ENCODE results near the gene ATXN2. TPM values are rescaled to one million over a fixed set of nuclear protein-coding genes. Genes with fewer than 3 reads are reported as not detected.

The ATXN2 gene
- total RNA-seq (2014; rRNA removed; shearing (Covaris generic)) (21.2 and 36.1 TPM in 2 replicates), total RNA-seq (2022) (81.4 and 89.0 TPM in 2 replicates), Bru-seq, nascent RNA (percentile 82 among the genes with signal in this experiment), BruChase-seq, experiment 1, labeled RNA remaining after a 6-hour chase (percentile 87 among the genes with signal in this experiment), BruChase-seq, experiment 2, labeled RNA remaining after a 2-hour chase (percentile 83 among the genes with signal in this experiment)
- long read RNA-seq, full-length matches to known transcripts = 5 of 51 reads
- long read RNA-seq, partial matches to known transcripts = 14 of 51 reads
- long read RNA-seq, other reads (novel, unspliced or antisense) = 32 of 51 reads

DNA sequence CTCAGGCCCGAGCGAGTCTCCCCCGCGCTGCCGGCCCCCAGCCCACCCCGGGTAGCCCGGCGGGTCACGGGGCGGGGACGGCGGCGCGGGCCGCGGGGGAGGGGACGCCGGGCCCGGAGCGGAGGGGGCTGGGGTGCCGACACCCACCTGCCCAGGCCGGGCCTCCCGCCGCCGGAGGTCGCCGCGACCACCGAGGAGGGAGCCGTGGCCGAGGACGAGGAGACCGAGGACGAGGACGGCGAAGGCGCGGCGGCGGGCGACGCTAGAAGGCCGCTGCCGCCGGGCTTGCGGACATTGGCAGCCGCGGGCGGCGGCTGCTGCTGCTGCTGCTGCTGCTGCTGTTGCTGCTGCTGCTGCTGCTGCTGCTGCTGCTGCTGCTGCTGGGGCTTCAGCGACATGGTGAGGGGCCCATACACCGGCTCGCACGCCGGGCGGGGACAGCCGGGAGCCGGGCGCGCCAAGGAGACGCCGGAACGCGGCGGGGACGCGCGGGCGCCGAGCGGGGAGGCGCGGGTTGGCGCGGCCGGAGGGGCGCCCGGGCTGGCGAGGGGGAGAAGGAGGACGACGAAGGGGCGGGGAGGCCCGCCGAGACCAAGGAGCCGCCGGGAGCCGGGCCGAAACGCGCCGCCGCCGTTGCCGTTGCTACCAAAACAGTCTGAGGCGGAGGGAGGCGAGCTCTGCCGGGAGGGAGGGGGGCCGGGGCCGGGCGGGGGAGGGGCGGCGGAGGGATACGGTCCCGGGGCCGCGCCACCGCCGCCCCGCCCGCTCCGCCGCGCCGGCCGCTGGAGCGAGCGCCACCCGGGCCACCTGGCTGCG lies at the start of gene ATXN2:
Gene ATXN2, minus strand, starts transcription at position 679 of the 816 bp plus-strand sequence. Its CDS starts 281 bp downstream, at position 398.
- POLR2A ChIA-PET = no interaction called here
- no peak for TF ChIP-seq EZH2phosphoT487 (IDR thresholded peaks at IDR 0.05; ENCODE audit: borderline replicate concordance, low read depth, low read length)
- TF ChIP-seq, protein P1, sequence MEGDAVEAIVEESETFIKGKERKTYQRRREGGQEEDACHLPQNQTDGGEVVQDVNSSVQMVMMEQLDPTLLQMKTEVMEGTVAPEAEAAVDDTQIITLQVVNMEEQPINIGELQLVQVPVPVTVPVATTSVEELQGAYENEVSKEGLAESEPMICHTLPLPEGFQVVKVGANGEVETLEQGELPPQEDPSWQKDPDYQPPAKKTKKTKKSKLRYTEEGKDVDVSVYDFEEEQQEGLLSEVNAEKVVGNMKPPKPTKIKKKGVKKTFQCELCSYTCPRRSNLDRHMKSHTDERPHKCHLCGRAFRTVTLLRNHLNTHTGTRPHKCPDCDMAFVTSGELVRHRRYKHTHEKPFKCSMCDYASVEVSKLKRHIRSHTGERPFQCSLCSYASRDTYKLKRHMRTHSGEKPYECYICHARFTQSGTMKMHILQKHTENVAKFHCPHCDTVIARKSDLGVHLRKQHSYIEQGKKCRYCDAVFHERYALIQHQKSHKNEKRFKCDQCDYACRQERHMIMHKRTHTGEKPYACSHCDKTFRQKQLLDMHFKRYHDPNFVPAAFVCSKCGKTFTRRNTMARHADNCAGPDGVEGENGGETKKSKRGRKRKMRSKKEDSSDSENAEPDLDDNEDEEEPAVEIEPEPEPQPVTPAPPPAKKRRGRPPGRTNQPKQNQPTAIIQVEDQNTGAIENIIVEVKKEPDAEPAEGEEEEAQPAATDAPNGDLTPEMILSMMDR (conservative IDR thresholded peaks at IDR 0.05; ENCODE audit: low read length) = no peak
- Histone ChIP-seq H3K4me1 (ENCODE audit: insufficient read depth, low read length, poor library complexity, severe bottlenecking) (peaks cover 32% of the 10 kb centered on the region), H3K4me2 (ENCODE audit: low read length) (peak within 1 kb of the TSS; percentile 82), H3K4me3 (ENCODE audit: low read depth, low read length, poor library complexity, severe bottlenecking) (peak within 1 kb of the TSS; percentile 97), H3K9me2 (ENCODE audit: insufficient read depth, low read length) (no peaks in the 10 kb centered on the region), H4K20me1 (ENCODE audit: insufficient read depth, low read length) (peaks cover 17% of the 10 kb centered on the region), H2AFZ (ENCODE audit: low read length) (peak within 1 kb of the TSS; percentile 44; the same call in 1 of the 2 replicates), H3K9me3 (ENCODE audit: low read length) (0 out of 2 replicates have a peak, but pooled peaks cover 3% of the 10 kb centered on the region), H3K36me3 (ENCODE audit: insufficient read depth, low read length) (peaks cover 11% of the 10 kb centered on the region; the same call in 1 of the 2 replicates), H3K27ac (ENCODE audit: low read depth, low read length, poor library complexity, severe bottlenecking) (peak within 1 kb of the TSS; percentile 77), H3K79me2 (ENCODE audit: insufficient read depth, low read depth, low read length) (peaks cover 50% of the 10 kb centered on the region)
- BruUV-seq (replicated peaks) = no TSS peak
- CTCF ChIA-PET (ENCODE audit: unreplicated experiment) = no interaction called here
- intact Hi-C loops (cut with micrococcal nuclease; ENCODE audit: unreplicated experiment) = loop anchor here (2.0 to 5.0 kb wide), 2 partner anchors 192 to 414 kb away; partner anchors contain the start of genes ERP29, SH2B3 and TMEM116
- peak; percentile 85 for DNase-seq (ENCODE audit: low spot score)

DNA sequence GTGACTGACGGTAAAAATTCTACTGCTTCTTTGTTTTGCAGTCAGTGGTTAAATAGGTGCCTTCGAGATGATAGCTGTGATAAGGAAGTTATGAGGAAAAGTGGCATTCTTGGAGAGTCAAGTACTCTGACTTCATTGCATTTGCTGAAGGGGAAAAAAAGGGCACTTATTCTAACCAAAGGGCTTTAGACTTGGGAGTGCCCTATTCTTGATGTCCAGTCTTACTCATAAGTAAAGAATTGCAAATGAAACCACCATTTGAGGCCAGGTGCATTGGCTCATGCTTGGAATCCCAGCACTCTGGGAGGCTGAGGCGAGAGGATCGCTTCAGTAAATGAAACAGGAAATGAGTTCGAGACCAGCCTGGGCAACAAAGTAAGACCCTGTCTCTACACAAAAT lies 46.3 kb upstream of the ATXN2 start:
- ChIA-PET POLR2A (no interaction called here), CTCF (ENCODE audit: unreplicated experiment) (no interaction called here)
- intact Hi-C loops (cut with micrococcal nuclease; ENCODE audit: unreplicated experiment) = no loop called here
- no peak overlapping the region for H3K27ac ChIP-seq (ENCODE audit: low read depth, low read length, poor library complexity, severe bottlenecking)
- H4K20me1 ChIP-seq (ENCODE audit: insufficient read depth, low read length) = no peaks in the 10 kb centered on the region
- H3K36me3 ChIP-seq (ENCODE audit: insufficient read depth, low read length) = peaks cover 74% of the 10 kb centered on the region
- H3K9me3 ChIP-seq (ENCODE audit: low read length) = no peaks in the 10 kb centered on the region
- no peak overlapping the region for H3K4me2 ChIP-seq (ENCODE audit: low read length)
- H3K9me2 ChIP-seq (ENCODE audit: insufficient read depth, low read length) = no peaks in the 10 kb centered on the region
- no peak overlapping the region for H2AFZ ChIP-seq (ENCODE audit: low read length)
- DNase-seq (ENCODE audit: low spot score) = no peak
- H3K79me2 ChIP-seq (ENCODE audit: insufficient read depth, low read depth, low read length) = no peaks in the 10 kb centered on the region
- no peaks in the 10 kb centered on the region for H3K4me1 ChIP-seq (ENCODE audit: insufficient read depth, low read length, poor library complexity, severe bottlenecking)
- TF ChIP-seq EZH2phosphoT487 (IDR thresholded peaks at IDR 0.05; ENCODE audit: borderline replicate concordance, low read depth, low read length) = no peak
- TF ChIP-seq, protein P1 (conservative IDR thresholded peaks at IDR 0.05; ENCODE audit: low read length) = no peak
- H3K4me3 ChIP-seq (ENCODE audit: low read depth, low read length, poor library complexity, severe bottlenecking) = no peak overlapping the region
- no TSS peak for BruUV-seq (replicated peaks)
